Activated gamma-delta T cell treated with anti-CD3 and anti-CD28 coated beads, Interleukin-2, amount 50 U/mL, for 16 hours (primary cell): ENCODE data around the gene PATL2.
"Not testable (repeated sequence)": the region's sequence is repeated elsewhere in the genome, so short reads cannot be mapped to it uniquely, and the experiment has no call there.

Experiments used
- DNase-seq: peaks from one replicate; pipeline ENCODE4 v3.0.0-alpha.2; 2020; ENCODE audit warnings: low read depth

Gene PATL2

GRCh38 chr15:44690245-44690644, 20.9 kb downstream of the PATL2 start:
- DNase-seq = not testable (repeated sequence)

- not testable (repeated sequence) for DNase-seq
Observed at GRCh38 chr15:44689318-44689717, 21.8 kb downstream of the PATL2 start.

GRCh38 chr15:44682809-44683682, 28.1 kb downstream of the PATL2 start:
- DNase-seq = peak; percentile 71

- DNase-seq = no peak
Observed at GRCh38 chr15:44682211-44682610, 28.9 kb downstream of the PATL2 start.

GRCh38 chr15:44676676-44677075, 34.4 kb downstream of the PATL2 start:
- DNase-seq = no peak

GRCh38 chr15:44675911-44676310, 35.2 kb downstream of the PATL2 start:
- no peak for DNase-seq

- no peak for DNase-seq
Observed at GRCh38 chr15:44673639-44674038, 37.5 kb downstream of the PATL2 start.

GRCh38 chr15:44670087-44670950, 40.8 kb downstream of the PATL2 start:
- DNase-seq = no peak

GRCh38 chr15:44668921-44669320, 42.2 kb downstream of the PATL2 start:
- DNase-seq = no peak

GRCh38 chr15:44667039-44667360, 44.1 kb downstream of the PATL2 start:
- DNase-seq = no peak

- DNase-seq = no peak
Observed at GRCh38 chr15:44666210-44667038, 44.7 kb downstream of the PATL2 start.

- peak; percentile 95 for DNase-seq
Observed at GRCh38 chr15:44663410-44664308, 47.5 kb downstream of the PATL2 start, which contains the start of gene SPG11. SPG11 (minus strand) TSS chr15:44663662; CDS start chr15:44663647, 15 bp downstream.

- peak; percentile 71 for DNase-seq
Observed at GRCh38 chr15:44662478-44663409, 48.4 kb downstream of the PATL2 start.

- DNase-seq = no peak
Observed at GRCh38 chr15:44661576-44661975, 49.5 kb downstream of the PATL2 start.

- no peak for DNase-seq
Observed at GRCh38 chr15:44659056-44659455, 52.1 kb downstream of the PATL2 start.

GRCh38 chr15:44657378-44657777, 53.7 kb downstream of the PATL2 start:
- DNase-seq = no peak

- DNase-seq = no peak
Observed at GRCh38 chr15:44656913-44657312, 54.2 kb downstream of the PATL2 start.

GRCh38 chr15:44656298-44656697, 54.8 kb downstream of the PATL2 start:
- no peak for DNase-seq

GRCh38 chr15:44654858-44655257, 56.3 kb downstream of the PATL2 start:
- DNase-seq = no peak

GRCh38 chr15:44647637-44648036, 63.5 kb downstream of the PATL2 start:
- no peak for DNase-seq
